CD4-positive, CD25-positive, alpha-beta regulatory T cell (primary cell): ENCODE results near the gene ANGEL1. TPM values are rescaled to one million over a fixed set of nuclear protein-coding genes. Genes with fewer than 3 reads are reported as not detected.

Experiments
- ATAC-seq, 2 donors: fragments of 150-1000 bp; cut with Tn5 transposase; one replicate each; pipeline ENCODE4 v1.10.0; 2021; ENCODE audit warnings: low read depth in 2 of 2, moderate number of reproducible peaks in 2 of 2, moderate library complexity in 1 of 2
- DNase-seq, 3 donors: peaks; one replicate each; pipeline versions ENCODE4 v3.0.0 to v3.0.0-alpha.2; 2012 to 2022; ENCODE audit warnings: mixed read lengths in 1 of 3
- H3K27ac ChIP-seq: one replicate; pipeline ENCODE4 v1.7.0; 2013; ENCODE audit warnings: mild to moderate bottlenecking, low read length; ENCODE audit not compliant: insufficient read depth, poor library complexity, severe bottlenecking
- H3K27me3 ChIP-seq: one replicate; pipeline ENCODE4 v1.7.0; 2013; ENCODE audit warnings: low read length; ENCODE audit not compliant: control insufficient read depth, insufficient read depth
- H3K36me3 ChIP-seq: one replicate; pipeline ENCODE4 v1.7.0; 2013; ENCODE audit warnings: mild to moderate bottlenecking, low read length, moderate library complexity; ENCODE audit not compliant: control insufficient read depth, insufficient read depth
- H3K4me1 ChIP-seq: 2 replicates; pipeline ENCODE4 v1.7.0; 2013; ENCODE audit warnings: mild to moderate bottlenecking, low read length; ENCODE audit not compliant: insufficient read depth, control insufficient read depth, poor library complexity, severe bottlenecking
- H3K4me3 ChIP-seq: one replicate; pipeline ENCODE4 v1.7.0; 2013; ENCODE audit warnings: low read depth, mild to moderate bottlenecking, low read length, moderate library complexity
- H3K9me3 ChIP-seq, 2 experiments: 1 replicate in 1 of 2; 2 replicates in 1 of 2; pipeline ENCODE4 v1.7.0; 2013; ENCODE audit warnings: low read length in 2 of 2, mild to moderate bottlenecking in 1 of 2, moderate library complexity in 1 of 2; ENCODE audit not compliant: control insufficient read depth in 2 of 2
- H3K27ac Mint-ChIP-seq, 3 donors: one replicate each; pipeline ENCODE4 v1.8.0; 2020 to 2022; ENCODE audit warnings: mild to moderate bottlenecking in 3 of 3, mixed read lengths in 3 of 3, moderate library complexity in 2 of 3
- H3K27me3 Mint-ChIP-seq: one replicate; pipeline ENCODE4 v1.8.0; 2022; ENCODE audit warnings: mild to moderate bottlenecking, mixed read lengths
- H3K36me3 Mint-ChIP-seq: one replicate; pipeline ENCODE4 v1.8.0; 2020; ENCODE audit warnings: mixed read lengths
- H3K4me1 Mint-ChIP-seq, 4 donors: one replicate each; pipeline ENCODE4 v1.8.0; 2020 to 2022; ENCODE audit warnings: mixed read lengths in 4 of 4, mild to moderate bottlenecking in 1 of 4
- H3K4me3 Mint-ChIP-seq, 4 donors: one replicate each; pipeline ENCODE4 v1.8.0; 2020 to 2022; ENCODE audit warnings: mild to moderate bottlenecking in 4 of 4, mixed read lengths in 4 of 4, moderate library complexity in 3 of 4
- H3K9me3 Mint-ChIP-seq, 7 donors: one replicate each; pipeline ENCODE4 v1.8.0; 2020 to 2022; ENCODE audit warnings: mixed read lengths in 7 of 7, mild to moderate bottlenecking in 3 of 7, moderate library complexity in 2 of 7
- polyA plus RNA-seq, 4 donors: library from polyadenylated mRNA; unstranded; fragments of 300-500 nt; fragmentation: Illumina TruSeq; gene quantifications; one replicate each; pipeline ENCODE4 v1.2.3, GENCODE V29; 2021
- total RNA-seq: library from RNA; stranded (reverse); gene quantifications from one replicate; pipeline ENCODE4 v1.2.3, GENCODE V29; 2022

Gene ANGEL1
- total and polyA plus RNA-seq, 5 donors from 2014 or later = 13.0 to 23.4 (median 18.9) TPM

DNA sequence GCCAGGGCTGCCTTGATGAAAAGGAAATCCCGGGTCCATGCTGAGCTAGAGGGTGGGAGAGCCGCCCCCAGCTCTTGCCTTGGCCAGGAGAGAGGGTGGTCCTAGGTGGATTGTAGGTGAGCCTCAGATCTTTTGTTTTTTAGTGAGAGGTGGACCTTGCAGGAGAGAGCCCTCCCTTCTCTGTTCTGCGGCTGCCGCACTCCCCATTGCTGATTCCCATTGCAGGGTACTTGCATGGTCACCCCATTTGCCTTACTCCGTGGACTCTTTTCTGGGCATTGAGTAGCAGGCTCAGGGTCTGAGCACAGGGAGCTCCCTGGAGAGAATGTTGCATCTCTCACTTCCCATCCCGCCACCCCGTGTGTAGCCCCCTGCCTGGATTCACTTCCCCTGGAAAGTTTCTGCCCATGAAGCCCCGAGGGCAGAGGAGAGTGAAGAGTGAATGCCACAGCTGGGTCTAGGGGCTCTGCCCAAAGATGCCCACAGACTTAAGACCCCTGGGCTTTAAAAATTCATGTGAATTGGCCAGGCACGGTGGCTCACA lies 41.2 kb downstream of the ANGEL1 start:
- H3K27ac Mint-ChIP-seq = no peak overlapping the region
- no peak for DNase-seq
- H3K4me3 Mint-ChIP-seq = no peak overlapping the region

DNA sequence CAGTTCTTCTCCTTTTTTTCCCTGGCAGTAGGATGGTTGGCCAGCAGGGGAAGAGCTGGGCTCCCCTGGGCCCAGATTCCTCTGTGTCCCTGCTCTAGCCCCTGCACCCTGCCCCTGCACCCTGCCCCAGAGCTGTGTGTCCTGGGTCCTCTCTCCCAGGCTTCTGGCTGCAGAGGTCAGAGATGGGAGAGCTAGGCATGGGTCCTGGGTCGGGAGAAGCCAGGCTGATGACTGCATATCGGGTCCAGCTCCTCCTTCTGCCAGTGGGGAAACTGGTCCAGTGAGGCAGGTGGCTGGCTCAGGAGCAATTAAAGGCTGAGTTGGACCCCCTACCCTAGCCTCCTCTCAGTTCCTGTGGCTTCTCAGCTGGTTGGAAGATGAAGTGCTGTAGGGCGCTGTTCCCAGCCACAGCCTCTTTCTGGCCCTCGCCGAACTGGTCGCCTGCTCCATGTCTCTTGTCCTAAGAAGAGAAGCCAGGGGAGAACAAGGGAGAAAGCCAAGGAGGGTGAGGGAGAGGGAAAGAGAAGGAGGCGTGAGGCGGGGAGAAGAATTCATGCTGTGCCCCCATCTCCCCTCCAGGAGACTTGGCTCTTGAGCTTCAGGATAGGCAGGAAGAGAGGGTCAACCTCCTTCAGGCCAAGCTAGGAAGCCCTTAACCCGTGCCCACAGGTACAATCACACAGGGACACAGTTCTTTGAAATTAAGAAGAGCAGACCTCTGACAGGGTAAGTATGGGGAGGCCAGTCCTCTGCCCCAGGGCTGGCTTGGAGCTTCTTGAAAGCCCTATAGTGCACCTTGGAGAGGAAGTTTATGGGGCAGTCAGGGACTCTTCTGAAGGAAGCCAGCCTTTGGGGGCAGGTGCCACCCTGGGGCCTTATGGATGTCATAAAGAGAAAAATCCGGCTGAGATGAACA lies 41.9 kb downstream of the ANGEL1 start:
- no peak overlapping the region for H3K27ac Mint-ChIP-seq

More for the DNA sequence above, 41.2 kb downstream of the ANGEL1 start:
- H3K36me3 ChIP-seq = no peaks in the 10 kb centered on the region
- H3K27me3 Mint-ChIP-seq = peaks cover 10% of the 10 kb centered on the region
- H3K4me3 ChIP-seq = no peak overlapping the region
- no peaks in the 10 kb centered on the region for H3K27me3 ChIP-seq
- no peaks in the 10 kb centered on the region for H3K36me3 Mint-ChIP-seq
- H3K9me3 ChIP-seq = no peaks in the 10 kb centered on the region
- ATAC-seq = no peak
- peaks cover 0 to 19% (median 5%) of the 10 kb centered on the region in 4 donors for H3K4me1 Mint-ChIP-seq
- peaks cover 20% of the 10 kb centered on the region for H3K4me1 ChIP-seq
- H3K9me3 Mint-ChIP-seq = no peaks in the 10 kb centered on the region
- H3K27ac ChIP-seq = no peak overlapping the region

DNA sequence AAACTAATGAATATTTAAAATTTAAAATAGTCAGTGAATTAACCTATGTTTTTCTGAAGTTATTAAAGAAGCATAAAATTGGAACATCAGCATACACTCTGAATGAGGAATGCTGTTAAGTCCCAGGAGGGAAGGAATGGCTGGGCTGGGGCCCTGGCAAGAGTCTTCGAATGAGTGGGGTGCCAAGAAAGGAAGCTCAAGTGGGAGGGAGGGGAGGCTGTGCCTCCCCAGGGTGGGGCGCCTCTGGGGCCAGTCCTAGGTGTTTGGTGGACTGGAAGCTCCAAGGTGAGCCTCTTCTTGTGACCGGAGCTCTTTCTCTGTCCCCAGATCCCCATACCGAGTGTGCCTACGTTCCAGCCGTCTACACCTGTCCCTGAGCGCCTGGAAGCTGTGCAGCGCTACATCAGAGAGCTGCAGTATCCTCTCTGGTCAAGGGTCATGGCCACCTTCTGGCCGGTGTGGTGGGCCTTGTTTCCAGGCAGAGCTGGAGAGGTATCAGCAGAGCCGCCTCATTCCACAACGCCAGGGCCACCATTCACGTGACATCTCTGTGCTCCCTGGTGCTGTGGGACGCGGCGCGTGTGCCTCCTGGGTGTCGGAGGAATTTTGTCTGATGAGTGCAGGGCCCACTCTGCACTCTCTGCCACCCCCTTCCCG lies 42.9 kb downstream of the ANGEL1 start:
- H3K4me1 Mint-ChIP-seq = peaks cover 0 to 19% (median 8%) of the 10 kb centered on the region in 4 donors
- no peaks in the 10 kb centered on the region for H3K9me3 Mint-ChIP-seq
- no peak for ATAC-seq
- Histone ChIP-seq H3K4me1 (peaks cover 20% of the 10 kb centered on the region), H3K27me3 (no peaks in the 10 kb centered on the region), H3K27ac (no peak overlapping the region), H3K36me3 (no peaks in the 10 kb centered on the region), H3K4me3 (no peak overlapping the region), H3K9me3 (no peaks in the 10 kb centered on the region)
- no peak overlapping the region for H3K27ac Mint-ChIP-seq
- H3K27me3 Mint-ChIP-seq = peaks cover 15% of the 10 kb centered on the region
- no peak overlapping the region for H3K4me3 Mint-ChIP-seq
- H3K36me3 Mint-ChIP-seq = no peaks in the 10 kb centered on the region
- no peak for DNase-seq

More for the DNA sequence above, 41.9 kb downstream of the ANGEL1 start:
- H3K4me1 Mint-ChIP-seq = peaks cover 0 to 19% (median 7%) of the 10 kb centered on the region in 4 donors
- DNase-seq = no peak
- no peak overlapping the region for H3K4me3 Mint-ChIP-seq
- Histone ChIP-seq H3K9me3 (no peaks in the 10 kb centered on the region), H3K36me3 (no peaks in the 10 kb centered on the region), H3K4me1 (peaks cover 20% of the 10 kb centered on the region), H3K27ac (no peak overlapping the region), H3K4me3 (no peak overlapping the region), H3K27me3 (no peaks in the 10 kb centered on the region)
- peaks cover 10% of the 10 kb centered on the region for H3K27me3 Mint-ChIP-seq
- H3K9me3 Mint-ChIP-seq = no peaks in the 10 kb centered on the region
- no peaks in the 10 kb centered on the region for H3K36me3 Mint-ChIP-seq
- no peak for ATAC-seq

DNA sequence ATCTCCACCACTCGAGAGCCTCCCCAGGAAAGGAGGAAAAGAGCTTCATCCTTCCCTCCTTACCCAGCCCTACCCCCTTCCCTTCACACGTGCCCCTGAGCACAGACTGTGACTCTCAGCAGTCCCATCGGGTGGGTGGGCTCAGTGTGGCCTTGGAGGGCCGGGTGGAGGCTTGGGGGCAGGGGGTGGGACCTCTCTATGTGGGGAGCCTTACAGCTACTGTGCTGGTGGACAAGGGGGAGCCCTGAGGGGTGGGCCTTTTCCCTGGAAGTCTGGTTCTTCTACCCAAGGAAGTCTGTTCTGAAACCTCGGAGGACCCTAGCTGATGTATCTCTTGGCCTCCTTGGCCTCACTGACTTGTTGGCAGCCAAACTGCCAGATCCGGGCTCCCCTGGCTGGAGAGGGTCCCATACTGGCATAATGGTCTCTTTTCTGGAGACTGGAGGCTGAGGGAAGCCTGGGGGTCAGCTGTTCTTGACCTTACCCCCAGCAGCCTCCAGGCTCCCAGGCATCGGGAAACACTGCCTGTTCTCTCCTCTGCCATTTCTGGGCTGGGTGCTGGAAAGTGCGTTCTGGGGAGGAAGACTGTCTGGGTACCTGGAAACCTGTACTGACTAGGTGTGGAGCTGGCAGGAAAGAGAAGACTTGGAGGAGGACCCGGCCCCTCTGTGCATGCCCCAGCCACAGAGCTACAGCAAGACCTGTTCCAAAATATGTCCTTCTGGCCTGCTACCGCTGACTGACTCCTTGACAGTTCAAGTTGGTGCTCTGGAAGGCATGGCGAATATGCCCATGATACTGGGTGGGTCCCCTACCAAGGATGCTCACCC lies 43.8 kb downstream of the ANGEL1 start:
- H3K36me3 Mint-ChIP-seq = no peaks in the 10 kb centered on the region
- Histone ChIP-seq H3K27ac (peak overlapping the region; percentile 71), H3K4me1 (peaks cover 22% of the 10 kb centered on the region), H3K9me3 (no peaks in the 10 kb centered on the region), H3K36me3 (no peaks in the 10 kb centered on the region), H3K4me3 (no peak overlapping the region), H3K27me3 (no peaks in the 10 kb centered on the region)
- ATAC-seq (no peak), DNase-seq (no peak)
- no peaks in the 10 kb centered on the region for H3K9me3 Mint-ChIP-seq
- peak overlapping the region in 2 of 3 donors; percentile 85 to 92 for H3K27ac Mint-ChIP-seq
- H3K4me3 Mint-ChIP-seq = no peak overlapping the region
- peaks cover 21% of the 10 kb centered on the region for H3K27me3 Mint-ChIP-seq
- peaks cover 0 to 20% (median 10%) of the 10 kb centered on the region in 4 donors for H3K4me1 Mint-ChIP-seq

DNA sequence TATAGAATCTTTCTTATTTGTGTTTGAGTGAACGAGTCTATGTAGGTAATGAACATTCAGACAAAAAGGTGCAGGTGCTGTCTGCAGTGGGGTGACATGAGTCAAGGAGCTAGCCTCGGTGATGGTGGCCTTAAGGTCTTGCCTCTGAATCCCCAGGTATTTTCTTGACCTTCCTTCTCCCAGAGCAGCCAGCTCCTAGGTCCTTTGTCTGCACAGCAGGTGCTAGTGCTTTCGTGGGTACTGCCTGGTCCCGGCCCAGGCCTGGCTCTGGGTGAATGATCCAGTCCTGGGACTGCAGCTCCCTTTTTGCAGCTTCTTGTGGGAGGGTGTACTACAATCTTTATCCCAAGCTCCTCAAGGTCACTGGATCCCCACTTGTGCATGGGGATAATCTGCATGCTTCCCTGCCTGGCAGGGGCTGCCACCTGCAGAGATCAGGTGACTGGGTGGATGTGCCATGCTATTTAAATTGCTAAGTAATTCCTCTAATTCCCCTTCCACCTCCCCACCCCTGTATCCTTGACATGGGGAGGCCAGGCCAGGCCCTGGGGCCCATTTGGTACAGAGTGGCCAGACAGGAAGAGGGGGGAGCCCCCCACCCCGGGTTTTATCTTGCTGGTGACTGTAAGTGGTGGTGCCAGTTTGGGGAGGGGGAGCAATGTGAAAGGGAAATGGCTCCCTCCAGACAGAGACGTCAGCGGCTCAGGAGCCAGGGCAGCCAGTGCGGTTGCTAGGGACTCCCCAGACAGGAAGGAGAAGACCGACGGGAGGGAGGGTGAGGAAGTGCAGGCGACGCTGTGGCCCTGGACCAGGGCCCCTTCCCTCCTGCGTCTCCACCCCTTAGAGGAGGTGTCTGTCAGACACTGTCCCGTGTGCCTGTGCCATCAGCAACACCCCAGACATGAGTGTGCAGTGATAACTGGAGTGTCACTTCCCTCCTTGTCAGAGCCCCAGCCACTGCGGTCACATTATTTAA lies 44.7 kb downstream of the ANGEL1 start:
- H3K4me1 ChIP-seq = peaks cover 24% of the 10 kb centered on the region
- peak overlapping the region in 1 of 4 donors; percentile 70 for H3K4me3 Mint-ChIP-seq
- peak; percentile 89 to 93 for ATAC-seq
- peak overlapping the region in 2 of 3 donors; percentile 66 to 85 for H3K27ac Mint-ChIP-seq
- no peak overlapping the region for H3K4me3 ChIP-seq
- no peaks in the 10 kb centered on the region for H3K27me3 ChIP-seq
- peaks cover 0 to 27% (median 13%) of the 10 kb centered on the region in 4 donors for H3K4me1 Mint-ChIP-seq
- H3K27me3 Mint-ChIP-seq = peaks cover 30% of the 10 kb centered on the region
- no peaks in the 10 kb centered on the region for H3K36me3 Mint-ChIP-seq
- H3K36me3 ChIP-seq = no peaks in the 10 kb centered on the region
- H3K9me3 ChIP-seq = no peaks in the 10 kb centered on the region
- H3K9me3 Mint-ChIP-seq = no peaks in the 10 kb centered on the region
- peak overlapping the region; percentile 71 for H3K27ac ChIP-seq
- peak in 2 of 3 donors; percentile 49 to 84 for DNase-seq

DNA sequence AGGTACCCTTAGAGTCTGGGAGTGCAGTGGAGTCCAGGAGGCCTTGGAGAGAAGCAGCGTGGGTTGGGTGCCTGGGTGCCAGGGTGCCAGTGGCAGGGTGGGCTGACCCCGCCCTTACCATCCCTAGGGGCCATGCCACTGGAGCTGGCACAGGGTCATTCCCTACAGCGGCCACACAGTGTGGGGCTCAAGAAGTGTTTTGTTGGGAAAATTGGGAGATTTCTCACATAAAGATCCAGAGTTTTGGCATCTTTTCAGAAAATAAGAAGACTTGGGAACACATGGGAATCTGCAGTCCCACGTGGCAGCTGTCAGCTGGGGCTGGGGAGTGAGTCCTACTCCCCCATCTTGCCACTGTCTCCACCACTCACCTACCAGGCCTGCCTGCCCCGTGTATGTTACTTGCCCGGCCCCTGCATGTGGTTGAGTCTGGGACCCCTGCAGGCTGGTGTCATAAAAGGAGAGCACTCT lies 47.2 kb downstream of the ANGEL1 start:
- ATAC-seq (no peak), DNase-seq (no peak)
- H3K4me1 Mint-ChIP-seq = peaks cover 0 to 36% (median 20%) of the 10 kb centered on the region in 4 donors
- no peaks in the 10 kb centered on the region for H3K36me3 Mint-ChIP-seq
- H3K27me3 Mint-ChIP-seq = peaks cover 45% of the 10 kb centered on the region
- no peaks in the 10 kb centered on the region for H3K9me3 Mint-ChIP-seq
- Histone ChIP-seq H3K36me3 (no peaks in the 10 kb centered on the region), H3K9me3 (no peaks in the 10 kb centered on the region), H3K4me3 (no peak overlapping the region), H3K27ac (no peak overlapping the region), H3K27me3 (no peaks in the 10 kb centered on the region), H3K4me1 (peaks cover 44% of the 10 kb centered on the region)
- no peak overlapping the region for H3K4me3 Mint-ChIP-seq
- H3K27ac Mint-ChIP-seq = no peak overlapping the region
